GM19351 (cell line): ENCODE measurements around the gene OAS3.

ENCODE experiments used
- ATAC-seq: cut with Tn5 transposase; IDR thresholded peaks from one replicate; pipeline ENCODE4 v1.9.1; 2021; ENCODE audit warnings: mild to moderate bottlenecking, moderate library complexity; ENCODE audit not compliant: unreplicated experiment

OAS3 gene

DNA sequence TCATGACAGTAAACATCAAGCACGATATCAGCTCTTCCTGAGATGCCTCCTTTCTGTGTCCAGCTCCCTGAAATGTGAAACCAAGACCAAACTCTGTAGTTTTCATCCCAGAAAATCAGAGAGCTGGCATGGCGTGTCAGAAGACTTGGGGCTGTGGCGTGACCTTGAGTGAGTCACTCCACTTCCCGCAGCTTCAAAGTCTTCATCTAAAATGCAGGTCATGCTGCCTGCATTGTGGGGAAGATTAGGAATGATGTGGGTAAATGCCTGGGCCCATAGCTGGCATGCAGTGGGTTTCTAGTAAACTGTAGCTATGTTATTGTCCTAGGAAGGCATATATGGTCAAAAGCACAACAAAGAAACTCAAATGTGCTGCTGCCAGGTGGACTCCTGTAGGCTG lies 68.9 kb downstream of the OAS3 start:
- ATAC-seq: no peak

DNA sequence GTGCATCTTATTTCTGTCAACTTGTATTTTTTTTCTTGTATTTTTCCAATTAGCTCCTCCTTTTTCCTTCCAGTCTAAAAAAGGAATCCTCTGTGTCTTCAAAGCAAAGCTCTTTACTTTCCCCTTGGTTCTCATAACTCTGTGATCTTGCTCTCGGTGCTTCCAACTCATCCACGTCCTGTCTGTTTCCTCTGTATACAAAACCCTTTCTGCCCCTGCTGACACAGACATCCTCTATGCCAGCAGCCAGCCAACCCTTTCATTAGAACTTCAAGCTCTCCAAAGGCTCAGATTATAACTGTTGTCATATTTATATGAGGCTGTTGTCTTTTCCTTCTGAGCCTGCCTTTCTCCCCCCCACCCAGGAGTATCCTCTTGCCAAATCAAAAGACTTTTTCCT lies 72.4 kb downstream of the OAS3 start:
- no peak for ATAC-seq

DNA sequence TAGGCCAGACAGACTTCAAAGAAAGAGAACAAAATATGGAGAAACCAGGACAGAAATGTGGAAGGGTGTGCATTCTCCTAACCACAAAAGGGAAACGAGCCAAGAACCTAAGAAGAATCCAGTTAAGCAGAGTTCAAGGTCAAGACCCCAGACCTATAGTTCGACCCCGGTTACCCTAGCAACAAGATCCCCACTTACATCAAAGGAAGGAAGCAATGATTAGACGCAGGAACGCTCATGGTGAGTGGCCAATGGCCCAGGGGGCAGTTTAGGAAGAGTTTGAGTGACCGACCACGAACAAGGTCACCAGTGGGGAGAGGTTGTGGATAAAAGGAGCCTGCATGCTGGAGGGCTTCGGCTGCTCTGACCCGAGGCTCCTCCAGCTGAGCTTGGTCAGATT lies 76.3 kb downstream of the OAS3 start:
- no peak for ATAC-seq

DNA sequence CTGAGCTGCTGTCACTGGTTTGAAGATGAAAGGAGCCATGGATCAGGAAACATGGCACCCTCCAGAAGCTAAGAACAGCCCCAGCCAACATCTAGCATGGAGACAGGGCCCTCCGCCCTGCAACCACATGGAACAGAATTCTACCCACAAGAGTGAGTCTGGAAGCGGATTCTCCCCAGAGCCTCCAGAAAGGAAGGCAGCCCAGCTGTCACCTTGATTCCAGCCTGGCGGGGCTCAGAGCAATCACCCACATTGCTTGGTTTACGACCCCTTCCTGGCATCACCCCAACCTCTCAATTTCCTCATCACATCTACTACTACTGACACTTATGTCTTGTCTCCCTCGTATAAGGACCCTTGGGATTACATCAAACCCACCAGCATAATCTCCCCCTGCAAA lies 78.5 kb downstream of the OAS3 start:
- ATAC-seq: no peak

DNA sequence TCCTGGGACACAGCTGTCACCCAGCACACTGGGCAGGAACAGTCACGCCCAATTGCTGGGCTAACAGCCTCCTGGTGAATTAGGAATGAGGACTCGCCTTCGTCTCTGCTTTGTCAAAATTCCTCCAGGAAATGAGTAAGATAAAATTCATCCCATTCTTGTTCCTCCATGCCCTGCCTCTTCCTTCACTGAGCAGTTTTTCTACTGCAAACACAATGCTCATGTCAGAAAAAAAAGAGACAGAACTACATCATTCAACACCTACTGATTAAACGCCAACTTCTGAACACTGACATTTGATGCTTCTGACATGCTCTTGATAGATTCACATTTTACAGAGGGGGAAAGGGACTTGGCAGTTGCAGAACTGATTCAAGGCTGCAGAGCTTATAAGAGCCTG lies 80.8 kb downstream of the OAS3 start:
- ATAC-seq: no peak

- no peak for ATAC-seq
Observed at GRCh38 chr12:113021500-113021899, 83.2 kb downstream of the OAS3 start.
